Stimulated activated CD8-positive, alpha-beta memory T cell treated with anti-CD3 and anti-CD28 coated beads, Interleukin-15, amount 100 ng/mL, for 1 hour (primary cell): ENCODE results near the gene BLOC1S3.
"Not testable (repeated sequence)": the region's sequence is repeated elsewhere in the genome, so short reads cannot be mapped to it uniquely, and the experiment has no call there.

ENCODE experiments used
- DNase-seq: peaks from one replicate; pipeline ENCODE4 v3.0.0-alpha.2; 2020; ENCODE audit warnings: low read depth

Gene BLOC1S3

DNA sequence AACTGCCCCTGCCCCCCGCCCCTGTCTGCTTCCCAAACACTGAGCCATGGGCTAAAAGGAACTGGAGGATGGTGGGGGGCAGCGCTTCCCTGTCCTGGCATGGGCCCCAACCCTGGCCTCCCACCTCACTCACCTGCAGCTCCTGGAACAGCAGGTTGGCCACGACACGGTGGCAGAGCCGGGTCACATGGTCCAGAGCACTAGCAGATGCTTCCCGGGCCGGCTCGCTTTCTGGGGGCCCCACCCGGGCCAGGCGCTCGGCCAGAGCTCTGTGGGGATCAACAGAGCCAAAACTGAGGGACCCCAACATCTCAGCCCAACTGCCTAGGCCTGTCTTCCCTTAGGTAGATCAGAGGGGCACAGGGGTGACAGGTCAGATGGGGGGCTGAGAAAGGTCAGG, 46.1 kb downstream of the BLOC1S3 start:
- DNase-seq: no peak

DNA sequence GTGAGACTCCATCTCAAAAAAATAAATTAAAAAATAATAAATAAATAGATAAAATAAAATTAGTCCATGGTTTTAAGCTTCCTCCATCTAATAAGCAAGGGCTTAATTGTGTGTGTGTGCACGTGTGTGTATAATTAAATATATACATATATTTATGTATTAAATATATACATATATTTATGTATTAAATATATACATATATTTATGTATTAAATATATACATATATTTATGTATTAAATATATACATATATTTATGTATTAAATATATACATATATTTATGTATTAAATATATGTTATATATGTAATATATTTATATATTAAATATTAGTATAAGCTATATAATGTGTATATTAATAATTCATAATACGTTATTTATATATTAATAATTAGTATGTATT, 50.5 kb downstream of the BLOC1S3 start:
- DNase-seq: not testable (repeated sequence)
